DMS53 treated with DMSO at 0.1 percent for 48 hours (cell line): Measurements from ENCODE around the gene KY.

Source experiments
- DNase-seq: peaks from one replicate; lab custom pipeline; 2025; ENCODE audit not compliant: unreplicated experiment; lab: John Stamatoyannopoulos, UW

KY gene

GRCh38 chr3:134672571-134672970 lies 21.7 kb upstream of the KY start:
- no peak for DNase-seq

GRCh38 chr3:134667956-134668355 lies 17.1 kb upstream of the KY start:
- no peak for DNase-seq

- no peak for DNase-seq
These were observed 16.6 kb upstream of the KY start for GRCh38 chr3:134667406-134667805.

DNA sequence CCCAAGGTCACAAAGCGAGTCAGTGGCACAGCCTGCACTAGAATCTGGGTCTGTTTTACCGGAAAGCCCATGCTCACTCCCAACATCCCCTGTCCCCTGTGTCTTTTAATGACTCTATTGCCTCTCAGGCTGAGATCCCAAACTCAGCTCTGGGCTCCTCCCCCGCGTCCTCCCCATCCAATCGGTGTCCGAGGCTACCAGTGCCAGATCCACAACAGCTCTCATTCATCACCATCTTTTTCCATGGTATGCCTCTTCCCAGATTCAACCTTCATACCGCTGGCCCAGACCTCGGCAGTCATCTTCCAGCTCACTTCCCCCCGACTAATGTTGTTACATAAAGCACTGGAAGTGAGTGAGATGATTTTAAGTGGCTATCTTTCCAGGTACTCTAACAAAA lies 16.1 kb upstream of the KY start:
- no peak for DNase-seq

- DNase-seq = no peak
These were observed 15.6 kb upstream of the KY start for GRCh38 chr3:134666466-134666865.

- no peak for DNase-seq
These were observed 15.2 kb upstream of the KY start for GRCh38 chr3:134666052-134666451.

DNA sequence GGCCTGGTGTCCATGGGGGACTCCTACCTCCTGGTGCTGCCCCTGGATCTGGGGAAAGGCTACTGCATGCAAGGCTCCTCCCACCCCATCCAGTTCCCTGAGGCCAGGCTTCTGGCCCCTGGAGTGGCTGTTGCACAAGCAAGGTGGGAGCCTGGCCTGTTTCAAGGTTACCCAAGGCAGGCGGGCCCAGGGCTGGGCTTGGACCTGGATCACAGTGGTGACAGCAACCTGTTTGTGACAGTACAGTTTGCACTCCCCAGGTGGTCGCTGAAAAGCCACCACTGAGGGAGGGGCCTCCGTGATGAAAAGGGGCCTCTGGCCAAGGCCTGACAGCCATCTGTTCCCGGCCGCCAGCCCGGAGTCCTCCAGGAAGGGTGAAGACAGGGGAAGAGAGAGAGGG lies 14.4 kb upstream of the KY start:
- no peak for DNase-seq

- no peak for DNase-seq
These were observed 13.1 kb upstream of the KY start for GRCh38 chr3:134663721-134664456.

DNA sequence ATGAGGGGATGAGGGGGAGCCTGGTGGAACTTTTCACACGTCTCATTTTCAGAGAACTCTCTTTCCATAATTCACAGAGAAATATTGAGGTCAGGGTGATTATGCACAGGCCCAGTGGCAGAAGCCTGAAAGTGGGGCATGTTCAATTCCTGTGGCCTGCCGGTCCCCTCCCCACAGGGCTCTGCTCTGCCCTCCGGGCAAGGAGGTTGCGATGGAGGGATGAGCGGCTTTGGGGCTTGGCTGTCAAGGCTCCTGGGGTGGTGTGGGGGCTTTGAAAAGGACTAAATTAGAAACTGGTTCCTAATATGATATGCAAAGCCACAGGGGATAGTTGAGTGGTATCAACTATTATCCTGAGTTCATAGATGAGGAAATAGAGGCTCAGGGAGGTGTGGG lies 9.2 kb upstream of the KY start:
- no peak for DNase-seq

GRCh38 chr3:134659391-134660045 lies 8.7 kb upstream of the KY start:
- no peak for DNase-seq

GRCh38 chr3:134658555-134658954 lies 7.7 kb upstream of the KY start:
- no peak for DNase-seq

- no peak for DNase-seq
These were observed 5.5 kb upstream of the KY start for GRCh38 chr3:134656211-134656800.

DNA sequence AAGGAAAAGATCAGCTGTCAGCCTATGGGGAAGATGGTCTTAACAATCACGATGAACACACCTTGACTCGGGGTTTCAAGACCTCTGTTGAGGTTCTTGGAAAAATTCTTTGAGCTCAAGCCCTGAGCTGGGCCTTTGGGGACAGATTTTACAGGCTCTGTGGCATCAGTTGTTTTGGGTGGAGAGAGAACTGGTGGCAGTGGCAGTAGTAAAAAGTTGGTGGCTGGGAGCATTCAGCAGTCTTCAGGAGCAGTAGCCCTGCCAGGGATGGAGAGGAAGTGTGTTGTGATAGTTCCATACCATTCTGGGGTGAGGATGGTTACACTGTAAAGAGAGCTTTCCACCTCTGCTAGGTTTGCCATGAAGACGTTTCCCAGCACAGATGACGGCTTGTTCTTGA lies 4.9 kb upstream of the KY start:
- DNase-seq = no peak

DNA sequence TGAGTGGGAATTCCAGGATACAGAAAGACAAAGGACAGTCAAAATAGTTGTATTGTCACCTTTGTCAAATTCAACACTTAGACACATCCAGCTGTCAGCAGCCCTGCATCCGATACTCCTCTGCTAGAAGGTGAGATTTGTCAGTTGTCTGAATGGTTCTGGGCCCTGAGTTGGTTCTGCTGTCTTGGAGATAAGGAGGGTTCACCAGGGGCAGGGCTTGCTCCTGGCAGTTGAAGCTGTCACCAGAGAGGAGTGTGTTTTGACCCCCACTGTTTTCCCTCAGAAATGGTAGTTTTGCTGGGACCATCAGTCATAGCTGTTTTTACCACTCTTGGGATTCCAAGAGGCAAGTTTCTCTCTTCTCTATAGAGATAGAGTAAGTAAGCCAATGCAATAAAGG lies 3.2 kb upstream of the KY start:
- no peak for DNase-seq

DNA sequence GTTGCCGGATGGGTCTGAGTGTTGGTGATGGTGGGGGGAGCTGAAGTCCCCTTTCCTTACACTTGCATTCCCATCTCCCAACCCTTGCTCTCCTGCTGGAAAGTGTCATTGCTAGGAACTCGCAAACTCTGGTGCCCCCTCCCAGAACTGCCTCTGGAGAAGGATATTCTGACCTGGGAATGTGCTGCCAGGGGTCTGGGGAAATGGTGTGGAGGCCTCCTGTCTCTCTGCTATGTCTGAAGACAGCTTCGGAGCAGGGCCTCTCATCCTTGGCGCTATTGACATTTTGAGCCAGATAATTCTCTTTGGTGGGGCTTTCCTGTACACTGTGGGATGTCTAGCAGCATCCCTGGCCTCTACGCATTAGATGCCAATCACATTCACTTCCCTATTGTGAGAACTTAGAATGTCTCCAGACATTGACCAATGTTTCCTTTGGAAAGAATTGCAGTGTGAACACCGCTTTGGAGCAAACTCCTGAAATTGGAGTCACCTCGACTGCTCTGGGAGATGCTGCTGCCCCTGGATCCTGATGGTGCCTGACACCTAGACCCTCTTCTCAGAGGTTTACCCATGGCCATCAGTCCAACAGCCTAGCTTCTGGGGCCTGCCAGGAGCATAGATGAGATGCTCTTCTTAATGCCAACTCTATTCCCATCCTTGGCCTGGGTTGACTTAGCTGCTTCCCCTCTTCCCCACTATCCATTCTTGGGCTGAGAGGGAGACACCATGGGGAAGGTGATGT lies 2.2 kb upstream of the KY start:
- no peak for DNase-seq

DNA sequence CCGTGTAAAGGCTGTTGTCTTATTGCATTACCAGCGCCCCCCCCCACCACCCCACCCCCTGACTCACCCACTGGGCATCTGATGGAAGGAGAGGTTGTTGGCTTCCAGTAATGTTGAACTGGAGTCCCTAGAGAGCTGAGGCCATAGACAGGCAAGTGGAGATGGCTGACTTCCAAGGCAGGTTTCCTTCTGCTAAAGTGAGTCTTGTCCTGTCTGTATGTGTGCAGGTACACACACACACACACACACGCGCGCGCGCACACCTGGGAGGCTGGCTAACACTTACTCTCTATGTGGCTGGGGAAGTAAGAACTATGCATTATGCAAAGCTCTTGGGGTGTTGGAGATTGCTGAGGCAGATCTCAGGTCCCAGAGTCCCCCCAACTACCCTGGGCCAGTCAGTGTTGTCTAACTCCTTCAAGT lies 1.6 kb upstream of the KY start:
- no peak for DNase-seq

GRCh38 chr3:134651347-134652041 lies 672 bp upstream of the KY start:
- no peak for DNase-seq

GRCh38 chr3:134649106-134649705 lies 1.6 kb downstream of the KY start:
- no peak for DNase-seq

- no peak for DNase-seq
These were observed 2.7 kb downstream of the KY start for GRCh38 chr3:134647902-134648760.

DNA sequence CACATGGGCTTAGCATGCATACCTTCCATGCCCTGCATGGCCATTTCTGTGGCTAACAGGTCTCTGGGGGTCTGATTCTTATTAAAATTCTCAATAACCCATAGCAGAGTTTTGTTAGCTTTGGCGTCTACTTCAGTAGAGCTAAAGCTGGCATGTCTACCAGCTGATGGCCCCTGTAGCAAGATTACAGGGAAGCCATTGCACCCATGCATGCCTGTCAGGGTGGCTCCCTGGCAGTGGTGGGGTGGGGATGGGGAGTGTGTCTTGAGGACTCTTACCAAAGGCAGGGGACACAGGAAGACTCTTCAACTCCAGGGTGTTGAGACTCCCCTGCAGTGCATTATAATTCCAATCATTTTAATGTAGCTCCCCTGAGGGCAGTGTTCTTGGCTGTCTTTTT lies 4.7 kb downstream of the KY start:
- DNase-seq = no peak
